HFF-Myc (cell line): ENCODE measurements around the gene NAV2.
A peak's percentile ranks its signal among the peaks of the same experiment; 100 is the strongest.

ENCODE experiments used
- DNase-seq: peaks from one replicate; pipeline ENCODE4 v3.0.0-alpha.2; 2011; ENCODE audit warnings: low read depth; ENCODE audit errors: extremely low read depth
- H3K4me3 ChIP-seq: replicated peaks from 2 replicates; pipeline ENCODE4 v1.5.1; 2011; ENCODE audit warnings: low read depth, mild to moderate bottlenecking, control low read depth, low read length
- TF ChIP-seq, protein P1 (sequence below): IDR thresholded peaks from 2 replicates; pipeline ENCODE4 v1.5.1; 2012; ENCODE audit warnings: mild to moderate bottlenecking, low read depth, low read length, control low read depth; ENCODE audit errors: missing control alignments

Gene NAV2

DNA sequence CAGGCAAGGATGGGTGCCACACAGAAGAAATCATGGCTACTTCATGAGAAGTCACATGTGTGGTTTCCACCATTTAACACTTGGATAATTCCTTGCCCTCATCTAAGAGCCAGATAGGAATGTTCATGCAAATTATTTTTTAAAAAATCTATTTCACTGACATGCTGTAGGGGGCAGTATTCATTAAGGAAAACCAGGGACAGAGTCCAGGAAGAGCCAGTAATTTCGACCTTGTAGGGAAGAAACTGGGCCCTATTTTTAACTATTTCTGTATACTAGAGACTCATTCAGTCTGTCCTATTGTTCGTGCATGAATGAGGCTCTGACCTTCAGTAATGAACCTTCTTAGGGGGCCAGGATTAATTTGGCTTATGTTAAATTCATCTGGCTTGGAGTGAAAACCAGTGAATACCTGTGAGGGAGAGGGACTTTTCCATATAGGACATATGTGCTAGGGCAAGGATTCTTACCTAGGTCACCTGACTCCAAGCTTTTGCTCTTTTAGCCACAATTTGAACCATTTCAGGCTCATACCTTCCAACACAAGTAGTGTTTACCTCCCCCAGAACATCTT, 192.7 kb downstream of the NAV2 start:
- TF ChIP-seq, protein P1, sequence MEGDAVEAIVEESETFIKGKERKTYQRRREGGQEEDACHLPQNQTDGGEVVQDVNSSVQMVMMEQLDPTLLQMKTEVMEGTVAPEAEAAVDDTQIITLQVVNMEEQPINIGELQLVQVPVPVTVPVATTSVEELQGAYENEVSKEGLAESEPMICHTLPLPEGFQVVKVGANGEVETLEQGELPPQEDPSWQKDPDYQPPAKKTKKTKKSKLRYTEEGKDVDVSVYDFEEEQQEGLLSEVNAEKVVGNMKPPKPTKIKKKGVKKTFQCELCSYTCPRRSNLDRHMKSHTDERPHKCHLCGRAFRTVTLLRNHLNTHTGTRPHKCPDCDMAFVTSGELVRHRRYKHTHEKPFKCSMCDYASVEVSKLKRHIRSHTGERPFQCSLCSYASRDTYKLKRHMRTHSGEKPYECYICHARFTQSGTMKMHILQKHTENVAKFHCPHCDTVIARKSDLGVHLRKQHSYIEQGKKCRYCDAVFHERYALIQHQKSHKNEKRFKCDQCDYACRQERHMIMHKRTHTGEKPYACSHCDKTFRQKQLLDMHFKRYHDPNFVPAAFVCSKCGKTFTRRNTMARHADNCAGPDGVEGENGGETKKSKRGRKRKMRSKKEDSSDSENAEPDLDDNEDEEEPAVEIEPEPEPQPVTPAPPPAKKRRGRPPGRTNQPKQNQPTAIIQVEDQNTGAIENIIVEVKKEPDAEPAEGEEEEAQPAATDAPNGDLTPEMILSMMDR = peak; percentile 52
- no peak for DNase-seq
- H3K4me3 ChIP-seq = no peak overlapping the region

DNA sequence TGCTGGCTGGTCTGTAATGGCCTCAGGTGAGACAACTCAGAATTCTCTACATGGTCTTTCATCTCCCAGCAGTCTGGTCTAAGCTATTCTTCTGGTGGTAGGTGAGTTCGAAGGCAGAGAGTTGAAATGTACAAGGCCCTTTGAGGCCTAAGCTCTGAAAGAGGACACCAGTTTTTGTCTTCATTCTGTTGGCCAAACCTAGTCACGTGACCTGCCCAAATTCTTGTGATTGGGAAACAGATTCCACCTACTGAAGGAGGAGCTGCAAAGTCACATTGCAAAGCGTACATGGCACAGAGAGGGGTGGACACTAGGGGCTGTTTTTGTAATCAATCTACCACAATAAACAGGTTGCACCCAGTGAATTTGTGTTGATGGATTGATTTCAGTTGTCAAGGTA, 193.5 kb downstream of the NAV2 start:
- TF ChIP-seq, protein P1 = no peak
- no peak for DNase-seq
- no peak overlapping the region for H3K4me3 ChIP-seq

- TF ChIP-seq, protein P1 = no peak
- H3K4me3 ChIP-seq = no peak overlapping the region
- no peak for DNase-seq
Observed at GRCh38 chr11:19907008-19907579, 194.5 kb downstream of the NAV2 start.

DNA sequence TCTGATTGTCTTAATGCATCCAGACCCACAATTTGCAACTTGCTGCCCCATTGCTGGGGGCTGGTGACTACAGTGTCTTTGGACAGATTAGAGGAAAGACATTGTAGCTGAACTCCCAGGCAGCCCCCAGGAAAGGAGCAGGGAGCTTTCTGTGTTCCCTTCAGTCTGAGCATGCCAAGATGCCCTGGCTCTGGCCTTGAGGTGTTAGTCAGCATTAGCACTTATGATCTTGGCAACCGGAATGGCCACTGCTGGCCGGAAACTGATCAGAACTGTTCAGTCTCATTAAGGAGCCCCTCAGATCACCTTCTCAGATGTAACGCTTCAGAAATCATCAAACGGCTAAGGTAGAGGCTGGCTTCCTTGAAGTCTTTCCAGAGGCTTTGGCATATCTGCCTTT, 195.2 kb downstream of the NAV2 start:
- no peak overlapping the region for H3K4me3 ChIP-seq
- DNase-seq = no peak
- TF ChIP-seq, protein P1 = no peak

DNA sequence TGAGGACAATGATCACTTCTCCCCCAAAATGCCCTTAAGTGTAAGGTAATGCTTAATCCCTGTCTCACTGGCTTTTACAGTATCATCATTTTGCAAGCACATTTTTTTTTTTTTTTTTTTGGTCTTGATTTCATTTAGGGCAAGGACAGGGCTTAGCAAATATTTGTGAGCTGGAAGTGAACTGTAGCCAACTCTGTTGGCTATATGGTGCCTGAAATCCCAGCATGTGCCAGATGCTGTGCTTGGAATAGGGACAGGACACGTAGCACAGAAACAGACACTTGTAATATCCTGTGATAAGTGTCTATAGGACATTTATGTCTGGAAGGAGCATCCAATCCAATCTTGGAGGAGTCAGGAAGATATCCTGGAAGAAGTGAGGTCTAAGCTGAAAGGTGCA, 198.3 kb downstream of the NAV2 start:
- DNase-seq = no peak
- TF ChIP-seq, protein P1 = no peak
- no peak overlapping the region for H3K4me3 ChIP-seq

DNA sequence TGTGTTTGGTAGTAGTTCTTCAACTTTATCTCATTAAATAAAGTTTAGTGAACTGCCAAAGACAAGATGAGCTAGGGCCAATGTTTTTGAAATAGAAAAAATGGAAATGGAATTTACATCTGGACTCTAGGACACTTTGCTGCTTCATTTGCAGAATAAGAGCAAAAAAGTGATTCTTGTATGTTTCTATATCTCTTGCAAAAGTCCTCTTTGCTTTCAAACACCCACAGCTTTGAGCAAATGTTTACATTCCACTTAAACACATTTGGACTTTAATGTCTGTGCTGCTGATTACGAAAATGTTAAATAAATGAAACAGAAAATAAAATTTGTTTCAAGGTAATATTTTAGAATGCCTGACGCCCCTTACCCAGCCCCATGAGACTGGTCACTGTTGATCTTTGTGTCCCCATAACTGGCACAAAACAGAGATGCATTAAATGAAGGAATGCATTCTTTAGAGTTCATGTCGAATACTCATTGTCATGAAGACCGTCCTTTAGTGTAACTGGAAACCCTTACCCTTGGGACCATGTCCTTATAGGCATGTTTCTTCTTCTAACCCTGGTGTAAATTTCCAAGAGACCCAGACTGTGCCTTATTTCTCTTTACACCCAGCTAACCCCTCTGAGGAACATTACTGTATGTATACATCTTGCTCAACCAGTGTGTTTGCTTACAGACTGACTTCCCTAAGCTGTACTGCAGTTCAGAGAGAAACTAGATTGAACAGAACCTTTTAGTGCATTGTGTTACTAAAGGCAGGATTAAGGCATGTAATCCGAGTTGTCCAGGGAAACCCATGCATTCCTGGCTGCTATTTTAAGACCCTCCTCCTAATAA, 199.7 kb downstream of the NAV2 start:
- no peak for DNase-seq
- H3K4me3 ChIP-seq = no peak overlapping the region
- TF ChIP-seq, protein P1 = no peak
